NCI-H187 (cell line): ENCODE data around the gene SLC27A3.
A peak's percentile ranks its signal among the peaks of the same experiment; 100 is the strongest.
"Not testable (repeated sequence)": the region's sequence is repeated elsewhere in the genome, so short reads cannot be mapped to it uniquely, and the experiment has no call there.

Experiments used
- DNase-seq, 2 experiments: peaks; one replicate each; lab custom pipeline; 2025; lab: John Stamatoyannopoulos, UW

SLC27A3 gene

GRCh38 chr1:153760440-153760839 lies 14.8 kb upstream of the SLC27A3 start:
- DNase-seq, result no peak

- DNase-seq, result no peak
These were observed 11.6 kb upstream of the SLC27A3 start for GRCh38 chr1:153763365-153764225.

GRCh38 chr1:153764310-153764709 lies 10.9 kb upstream of the SLC27A3 start:
- DNase-seq, result no peak

DNA sequence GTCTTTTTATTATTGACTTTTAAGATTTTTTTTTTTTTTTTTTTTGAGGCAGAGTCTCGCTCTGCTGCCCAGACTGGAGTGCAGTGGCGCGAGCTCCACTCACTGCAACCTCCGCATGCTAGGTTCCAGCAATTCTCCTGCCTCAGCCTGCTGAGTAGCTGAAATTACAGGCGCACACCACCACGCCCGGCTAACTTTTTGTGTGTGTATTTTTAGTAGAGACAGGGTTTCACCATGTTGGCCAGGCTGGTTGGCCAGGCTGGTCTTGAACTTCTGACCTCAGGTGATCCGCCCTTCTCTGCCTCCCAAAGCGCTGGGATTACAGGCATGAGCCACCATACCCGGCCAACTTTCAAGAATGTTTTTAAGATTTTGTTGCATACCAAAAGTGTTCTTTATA lies 8.5 kb upstream of the SLC27A3 start:
- DNase-seq, result not testable (repeated sequence)

DNA sequence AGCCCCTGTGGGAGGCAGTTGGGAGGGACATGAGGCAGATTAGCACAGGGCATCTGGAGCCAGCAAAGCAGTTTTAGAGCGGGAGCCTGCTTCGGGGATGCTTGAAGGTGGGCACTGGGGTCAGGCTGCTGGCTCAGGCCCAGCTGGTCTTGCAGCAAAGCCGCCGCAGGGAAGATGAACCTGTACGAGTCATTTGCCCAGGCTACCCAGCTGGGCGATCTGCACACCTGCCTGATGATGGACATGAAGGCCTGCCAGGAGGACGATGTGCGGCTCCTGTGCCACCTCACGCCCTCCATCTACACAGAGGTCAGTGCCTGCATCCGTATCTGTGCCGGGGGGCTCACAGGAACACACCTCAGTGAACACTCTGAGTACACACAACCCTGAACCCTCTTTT lies 7.7 kb upstream of the SLC27A3 start:
- no peak for DNase-seq

DNA sequence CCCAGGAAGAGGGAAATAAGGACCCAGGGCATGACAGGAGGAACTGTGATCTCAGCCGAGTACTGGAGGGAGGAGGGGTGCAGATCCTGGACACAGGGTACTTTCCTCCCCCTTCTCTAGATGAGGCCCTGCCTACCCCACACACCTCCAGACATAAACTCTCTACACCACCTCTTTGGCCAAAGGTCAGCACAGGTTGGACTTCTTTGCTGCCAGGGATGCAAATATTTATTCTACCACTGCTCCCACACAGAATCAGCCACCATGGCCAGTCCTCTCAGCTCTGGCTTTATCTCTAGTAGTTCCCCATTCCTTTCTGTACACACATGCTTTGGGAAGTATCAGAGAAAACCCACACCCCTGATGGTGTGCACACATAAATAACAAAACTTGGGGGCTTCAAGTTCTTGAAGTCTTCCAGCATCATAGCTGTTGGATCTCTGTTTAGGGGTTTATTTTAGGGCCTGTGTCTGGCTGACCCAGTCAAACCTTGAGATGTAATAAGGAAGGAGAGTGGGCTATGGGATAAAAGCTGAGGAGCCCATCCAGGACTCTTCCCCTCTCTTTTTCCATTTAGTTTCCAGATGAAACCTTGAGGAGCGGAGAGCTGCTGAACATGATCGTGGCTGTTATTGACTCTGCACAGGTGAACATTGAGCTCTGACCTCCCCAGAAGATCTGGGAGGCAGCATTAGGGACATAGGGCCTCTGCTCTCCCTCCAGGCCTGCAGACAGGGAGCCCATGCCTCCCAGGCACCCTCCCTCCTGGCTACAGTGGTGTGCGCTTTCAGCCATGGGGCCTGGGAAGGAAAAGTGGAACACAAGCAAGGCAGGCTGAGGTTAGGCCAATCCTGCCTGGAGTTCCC lies 6.7 kb upstream of the SLC27A3 start:
- no peak for DNase-seq

GRCh38 chr1:153769221-153769620 lies 6.0 kb upstream of the SLC27A3 start:
- DNase-seq, result no peak

GRCh38 chr1:153770797-153771196 lies 4.4 kb upstream of the SLC27A3 start:
- no peak for DNase-seq

DNA sequence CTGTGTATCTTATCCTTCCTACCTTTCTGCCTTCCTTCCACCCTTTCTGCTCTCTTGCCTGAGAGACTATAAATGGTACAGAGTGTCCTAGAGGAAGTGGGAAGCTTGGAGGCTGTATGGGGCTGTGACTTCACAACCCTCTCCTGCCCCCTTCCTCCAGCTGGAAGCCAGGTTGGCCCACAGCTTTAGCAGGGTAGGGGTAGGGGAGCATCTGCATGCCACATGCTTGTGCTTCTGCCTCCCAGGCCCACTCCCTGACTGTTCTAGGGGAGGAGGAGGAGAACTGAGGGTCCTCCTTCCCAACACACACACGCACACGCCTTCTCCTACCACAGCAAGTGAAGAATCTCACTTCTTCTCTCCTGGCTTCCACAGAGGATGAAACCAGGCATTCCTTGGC lies 3.9 kb upstream of the SLC27A3 start:
- no peak for DNase-seq

DNA sequence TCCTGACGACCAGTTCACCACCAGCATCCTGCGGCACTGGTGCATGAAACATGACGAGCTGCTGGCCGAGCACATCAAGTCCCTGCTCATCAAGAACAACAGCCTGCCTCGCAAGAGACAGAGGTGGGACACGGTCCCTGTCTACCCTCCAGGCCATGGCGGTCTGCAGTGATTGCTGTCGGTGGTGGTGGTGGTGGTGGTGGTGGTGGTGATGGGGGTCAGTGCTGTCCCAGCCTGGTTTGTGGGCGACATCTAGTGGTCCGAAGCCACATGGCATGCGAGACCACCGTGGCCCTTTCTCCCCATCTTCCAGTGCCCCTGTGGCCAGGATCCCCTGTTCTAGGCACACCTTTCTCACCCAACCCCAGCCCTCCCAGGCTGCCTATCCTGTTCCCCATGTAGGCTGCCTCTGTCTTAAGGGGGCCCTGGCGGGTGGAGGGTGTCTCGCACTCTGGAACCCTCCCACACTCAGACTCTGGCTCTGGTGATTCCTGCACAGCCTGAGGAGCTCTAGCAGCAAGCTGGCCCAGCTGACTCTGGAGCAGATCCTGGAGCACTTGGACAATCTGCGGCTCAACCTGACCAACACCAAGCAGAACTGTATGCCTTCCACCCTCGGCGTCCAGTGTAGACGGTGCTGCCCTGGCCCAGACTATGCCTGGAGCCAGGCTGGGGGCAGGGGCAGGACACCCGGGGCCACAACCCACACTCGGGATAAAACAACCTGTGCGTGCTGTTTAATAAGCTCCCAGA lies 3.2 kb upstream of the SLC27A3 start:
- DNase-seq, result no peak

DNA sequence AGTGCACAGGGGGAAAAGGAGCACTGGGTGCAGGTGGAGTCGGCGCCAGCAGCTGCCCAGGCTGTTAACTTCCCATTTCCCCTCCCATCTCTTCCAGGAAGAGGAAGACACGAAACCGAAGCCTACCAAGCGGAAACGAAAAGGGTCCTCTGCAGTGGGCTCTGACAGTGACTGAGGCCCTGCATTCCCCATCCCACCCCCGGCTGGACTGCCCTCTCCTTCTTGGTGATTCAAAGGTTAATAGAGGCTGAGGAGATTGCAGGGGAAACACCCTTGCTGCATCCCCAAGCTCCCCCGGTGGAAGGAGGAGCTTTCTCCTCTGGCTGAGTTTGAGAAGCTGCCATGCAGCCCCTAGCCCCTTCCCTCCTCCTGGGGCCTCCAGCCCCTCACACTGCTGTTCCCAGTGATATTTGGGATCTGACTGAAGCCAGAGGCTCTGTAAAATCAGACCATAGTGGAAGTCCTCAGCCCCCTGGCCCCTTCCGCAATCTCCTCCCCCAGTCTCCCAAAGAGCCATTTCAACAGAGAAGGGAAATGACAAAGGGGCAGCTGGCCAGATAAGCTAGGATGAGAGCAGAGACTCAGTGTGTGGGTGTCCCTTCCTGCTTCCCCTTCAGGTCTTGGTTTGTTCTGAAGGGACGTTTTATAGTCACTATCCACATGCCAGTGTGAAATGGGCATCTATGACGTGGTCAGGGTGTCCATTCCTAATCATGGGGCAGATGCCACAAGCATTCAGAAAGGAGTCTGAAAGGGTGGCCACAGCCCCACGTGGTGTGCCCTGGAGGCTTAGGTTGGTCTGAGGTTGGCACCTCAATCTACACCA lies 1.9 kb upstream of the SLC27A3 start:
- no peak for DNase-seq

DNA sequence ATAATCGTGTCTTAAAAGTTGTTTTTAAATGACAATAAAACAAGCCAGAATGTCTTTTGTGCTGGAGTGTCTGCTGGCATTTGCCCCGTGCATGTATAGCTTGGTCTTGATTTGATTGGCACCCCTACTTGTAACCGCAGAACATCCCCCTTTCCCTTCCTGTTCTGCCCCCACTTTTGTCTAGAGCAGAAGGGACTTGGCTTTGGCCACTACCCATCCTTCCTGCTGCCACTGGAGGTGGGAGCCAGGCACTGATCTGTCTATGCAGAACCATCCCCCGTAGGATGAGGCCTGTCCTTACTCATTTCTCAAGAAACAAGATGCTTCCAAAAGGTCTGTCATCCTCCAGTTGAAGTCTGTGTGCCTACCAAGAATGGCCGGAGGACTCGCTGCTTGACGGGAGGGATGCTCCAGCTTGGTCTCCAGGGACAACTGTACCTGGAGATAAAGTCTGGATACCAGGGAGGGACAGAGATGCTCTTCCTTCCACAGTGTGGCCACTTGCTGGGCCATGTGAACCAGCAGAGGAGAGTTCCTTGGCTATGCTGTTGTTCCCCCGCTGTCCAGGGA lies 1.1 kb upstream of the SLC27A3 start:
- DNase-seq, result no peak

DNA sequence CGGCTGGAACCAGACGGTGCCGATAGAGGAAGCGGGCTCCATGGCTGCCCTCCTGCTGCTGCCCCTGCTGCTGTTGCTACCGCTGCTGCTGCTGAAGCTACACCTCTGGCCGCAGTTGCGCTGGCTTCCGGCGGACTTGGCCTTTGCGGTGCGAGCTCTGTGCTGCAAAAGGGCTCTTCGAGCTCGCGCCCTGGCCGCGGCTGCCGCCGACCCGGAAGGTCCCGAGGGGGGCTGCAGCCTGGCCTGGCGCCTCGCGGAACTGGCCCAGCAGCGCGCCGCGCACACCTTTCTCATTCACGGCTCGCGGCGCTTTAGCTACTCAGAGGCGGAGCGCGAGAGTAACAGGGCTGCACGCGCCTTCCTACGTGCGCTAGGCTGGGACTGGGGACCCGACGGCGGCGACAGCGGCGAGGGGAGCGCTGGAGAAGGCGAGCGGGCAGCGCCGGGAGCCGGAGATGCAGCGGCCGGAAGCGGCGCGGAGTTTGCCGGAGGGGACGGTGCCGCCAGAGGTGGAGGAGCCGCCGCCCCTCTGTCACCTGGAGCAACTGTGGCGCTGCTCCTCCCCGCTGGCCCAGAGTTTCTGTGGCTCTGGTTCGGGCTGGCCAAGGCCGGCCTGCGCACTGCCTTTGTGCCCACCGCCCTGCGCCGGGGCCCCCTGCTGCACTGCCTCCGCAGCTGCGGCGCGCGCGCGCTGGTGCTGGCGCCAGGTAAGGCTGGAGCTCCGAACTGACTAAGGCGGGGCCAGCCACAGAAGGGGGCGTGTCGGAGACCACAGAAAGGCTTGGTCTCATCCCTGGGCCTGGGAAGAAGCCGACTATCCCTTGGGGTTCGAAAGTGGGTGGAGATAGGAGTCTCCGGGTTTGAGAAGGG lies 486 bp downstream of the SLC27A3 start:
- peak; percentile 95 to 96 for DNase-seq

- no peak for DNase-seq
These were observed 1.1 kb downstream of the SLC27A3 start for GRCh38 chr1:153776352-153776751.

GRCh38 chr1:153776845-153777370 lies 1.7 kb downstream of the SLC27A3 start:
- no peak for DNase-seq

- DNase-seq, result no peak
These were observed 2.4 kb downstream of the SLC27A3 start for GRCh38 chr1:153777648-153778047.

DNA sequence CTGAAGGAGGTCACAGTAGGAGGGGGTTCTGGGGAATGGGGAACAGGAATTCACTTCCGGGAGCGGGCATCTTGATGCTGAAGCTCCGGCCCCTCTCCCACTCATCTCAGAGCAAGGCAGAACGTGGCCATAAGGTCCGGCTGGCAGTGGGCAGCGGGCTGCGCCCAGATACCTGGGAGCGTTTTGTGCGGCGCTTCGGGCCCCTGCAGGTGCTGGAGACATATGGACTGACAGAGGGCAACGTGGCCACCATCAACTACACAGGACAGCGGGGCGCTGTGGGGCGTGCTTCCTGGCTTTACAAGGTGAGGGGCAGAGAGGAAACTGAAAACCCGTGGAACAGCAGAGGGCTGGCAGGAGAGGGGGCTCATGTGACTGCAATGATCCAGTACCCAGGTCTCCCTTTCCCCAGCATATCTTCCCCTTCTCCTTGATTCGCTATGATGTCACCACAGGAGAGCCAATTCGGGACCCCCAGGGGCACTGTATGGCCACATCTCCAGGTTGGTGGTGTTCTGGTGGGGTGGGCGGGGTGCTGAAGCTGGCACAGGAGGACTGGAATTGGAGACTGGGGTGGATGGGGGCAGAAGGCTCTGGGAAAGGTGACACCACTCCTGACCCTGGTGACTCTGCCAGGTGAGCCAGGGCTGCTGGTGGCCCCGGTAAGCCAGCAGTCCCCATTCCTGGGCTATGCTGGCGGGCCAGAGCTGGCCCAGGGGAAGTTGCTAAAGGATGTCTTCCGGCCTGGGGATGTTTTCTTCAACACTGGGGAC lies 3.0 kb downstream of the SLC27A3 start:
- no peak for DNase-seq

DNA sequence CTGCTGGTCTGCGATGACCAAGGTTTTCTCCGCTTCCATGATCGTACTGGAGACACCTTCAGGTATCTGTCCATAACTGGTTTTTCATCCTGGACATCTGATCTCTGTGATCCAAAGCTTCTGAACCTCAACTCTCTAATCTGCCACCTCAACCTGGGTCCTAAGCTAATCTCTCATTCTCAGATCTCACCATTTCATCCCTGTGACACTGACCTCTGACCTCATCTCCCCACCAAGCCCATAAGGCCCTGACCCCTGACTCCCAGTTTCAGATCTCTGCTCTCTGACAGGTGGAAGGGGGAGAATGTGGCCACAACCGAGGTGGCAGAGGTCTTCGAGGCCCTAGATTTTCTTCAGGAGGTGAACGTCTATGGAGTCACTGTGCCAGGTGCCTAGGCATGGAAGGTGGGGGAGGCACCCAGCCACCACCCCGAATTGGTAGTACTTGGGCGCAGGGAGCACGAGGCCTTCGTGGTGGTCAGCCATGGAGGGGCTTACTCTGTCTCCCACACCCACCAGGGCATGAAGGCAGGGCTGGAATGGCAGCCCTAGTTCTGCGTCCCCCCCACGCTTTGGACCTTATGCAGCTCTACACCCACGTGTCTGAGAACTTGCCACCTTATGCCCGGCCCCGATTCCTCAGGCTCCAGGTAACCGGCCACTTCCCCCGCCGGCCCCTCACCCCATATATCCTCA lies 3.8 kb downstream of the SLC27A3 start:
- DNase-seq, result no peak
